ENCODE data around the gene OSBPL2.

- TF ChIP-seq EZH2 (IDR thresholded peaks at IDR 0.05) = no peak
- no peak for TF ChIP-seq POLR2AphosphoS5 (IDR thresholded peaks at IDR 0.05; ENCODE audit: borderline replicate concordance, low read depth, low read length)
Measured at GRCh38 chr20:62329389-62330377, 91.4 kb downstream of the OSBPL2 start.
